NOMO-1 treated with dmso at 0.1 percent for 144 hours (cell line): Measurements from ENCODE around the gene OR2AT4.
"Not testable (repeated sequence)": the region's sequence is repeated elsewhere in the genome, so short reads cannot be mapped to it uniquely, and the experiment has no call there.

Source experiments
- DNase-seq: peaks from one replicate; lab custom pipeline; 2025; ENCODE audit not compliant: unreplicated experiment; lab: John Stamatoyannopoulos, UW

OR2AT4 gene

DNA sequence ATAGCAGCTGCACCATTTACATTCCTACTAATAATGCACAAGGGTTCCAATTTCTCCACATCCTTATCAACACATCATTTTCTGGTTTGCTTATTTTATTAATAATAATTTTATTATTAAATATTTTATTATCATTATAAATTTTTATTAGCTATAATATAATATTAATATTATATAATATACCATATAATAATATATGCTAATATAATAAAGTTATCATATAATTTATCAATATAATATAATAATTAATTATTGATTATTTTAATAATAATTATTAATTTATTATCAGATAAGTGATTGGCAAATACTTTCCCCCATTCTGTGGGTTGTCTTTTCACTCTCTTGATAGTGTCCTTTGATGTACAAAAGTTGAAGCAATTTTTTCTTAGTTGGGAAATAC lies 27.7 kb downstream of the OR2AT4 start:
- no peak for DNase-seq

- DNase-seq: no peak
Observed at GRCh38 chr11:75068559-75068958, 28.1 kb downstream of the OR2AT4 start.

- no peak for DNase-seq
Observed at GRCh38 chr11:75066061-75066460, 30.6 kb downstream of the OR2AT4 start.

- DNase-seq: no peak
Observed at GRCh38 chr11:75063741-75064314, 32.8 kb downstream of the OR2AT4 start.

DNA sequence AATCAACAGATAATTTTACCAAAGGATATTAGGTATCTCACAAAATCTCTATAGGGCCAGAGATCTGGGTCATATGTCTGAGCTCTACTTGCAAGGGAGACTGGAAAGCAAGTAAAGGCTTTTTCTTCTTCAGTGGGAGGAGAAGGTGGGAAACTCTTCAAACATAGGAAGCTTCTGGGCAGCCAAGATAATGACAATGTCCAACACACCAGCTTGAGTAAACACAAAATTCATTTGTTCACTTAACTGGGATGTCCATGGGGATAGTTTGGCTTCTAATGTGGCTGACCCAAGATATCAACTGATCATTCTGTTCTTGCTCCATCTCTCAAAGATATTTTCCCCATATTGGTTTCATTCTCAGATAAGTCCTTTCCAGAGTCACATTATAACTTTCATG lies 37.4 kb downstream of the OR2AT4 start:
- DNase-seq: no peak

DNA sequence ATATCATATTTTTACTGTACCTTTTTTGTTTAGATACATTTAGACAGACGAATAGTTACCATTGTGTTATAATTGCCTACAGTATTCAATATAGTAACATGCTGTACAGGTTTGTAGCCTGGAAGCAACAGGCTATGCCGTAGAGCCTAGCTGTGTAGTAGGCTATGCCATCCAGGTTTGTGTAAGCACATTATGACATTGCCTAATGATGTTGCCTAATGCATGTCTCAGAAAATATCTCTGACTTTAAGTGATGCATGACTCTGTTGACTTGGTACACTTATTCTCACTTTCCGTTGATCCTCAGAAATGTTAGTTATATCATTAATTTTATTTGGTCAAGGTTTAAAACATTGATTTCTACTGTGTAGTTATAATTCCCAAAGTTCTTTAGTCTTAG lies 39.9 kb downstream of the OR2AT4 start:
- no peak for DNase-seq

- no peak for DNase-seq
Observed at GRCh38 chr11:75055511-75055910, 41.2 kb downstream of the OR2AT4 start.

- DNase-seq: no peak
Observed at GRCh38 chr11:75052457-75052856, 44.2 kb downstream of the OR2AT4 start.

- DNase-seq: no peak
Observed at GRCh38 chr11:75051043-75051442, 45.6 kb downstream of the OR2AT4 start.

GRCh38 chr11:75050516-75050915 lies 46.2 kb downstream of the OR2AT4 start:
- DNase-seq: no peak

- DNase-seq: not testable (repeated sequence)
Observed at GRCh38 chr11:75049501-75050266, 47.0 kb downstream of the OR2AT4 start.

DNA sequence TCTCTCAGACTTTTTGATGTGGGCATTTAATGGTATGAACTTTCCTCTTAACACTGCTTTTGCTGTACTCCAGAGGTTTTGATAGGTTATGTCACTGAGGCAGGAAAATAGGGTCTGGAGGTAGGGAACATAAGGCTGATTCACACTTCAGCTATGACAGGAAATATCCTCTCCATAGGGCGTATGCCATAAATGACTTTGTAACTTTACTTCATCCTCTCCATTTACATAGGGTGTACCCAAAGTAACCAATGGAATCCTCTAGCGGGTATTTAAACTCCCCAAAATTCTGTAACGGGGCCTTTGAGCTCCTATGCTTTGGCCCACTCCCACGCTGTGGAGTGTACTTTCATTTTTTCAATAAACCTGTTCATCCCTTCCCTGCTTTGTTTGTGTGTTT lies 49.5 kb downstream of the OR2AT4 start:
- no peak for DNase-seq

DNA sequence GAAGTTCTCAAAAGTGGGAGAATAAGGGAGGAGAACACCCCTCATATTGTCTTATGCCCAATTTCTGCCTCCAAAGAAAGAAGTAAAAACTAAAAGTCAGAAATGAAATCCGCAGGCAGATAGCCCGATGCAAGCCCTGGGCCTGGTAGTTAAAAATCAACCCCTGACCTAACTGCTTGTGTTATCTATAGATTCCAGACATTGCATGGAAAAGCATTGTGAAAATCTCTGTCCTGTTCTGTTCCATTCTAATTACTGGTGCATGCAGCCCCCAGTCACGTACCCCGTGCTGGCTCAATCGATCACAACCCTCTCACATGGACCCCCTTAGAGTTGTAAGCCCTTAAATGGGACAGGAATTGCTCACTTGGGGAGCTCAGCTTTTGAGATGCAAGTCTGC lies 50.0 kb downstream of the OR2AT4 start:
- DNase-seq: not testable (repeated sequence)

- DNase-seq: not testable (repeated sequence)
Observed at GRCh38 chr11:75044381-75045170, 52.1 kb downstream of the OR2AT4 start.

DNA sequence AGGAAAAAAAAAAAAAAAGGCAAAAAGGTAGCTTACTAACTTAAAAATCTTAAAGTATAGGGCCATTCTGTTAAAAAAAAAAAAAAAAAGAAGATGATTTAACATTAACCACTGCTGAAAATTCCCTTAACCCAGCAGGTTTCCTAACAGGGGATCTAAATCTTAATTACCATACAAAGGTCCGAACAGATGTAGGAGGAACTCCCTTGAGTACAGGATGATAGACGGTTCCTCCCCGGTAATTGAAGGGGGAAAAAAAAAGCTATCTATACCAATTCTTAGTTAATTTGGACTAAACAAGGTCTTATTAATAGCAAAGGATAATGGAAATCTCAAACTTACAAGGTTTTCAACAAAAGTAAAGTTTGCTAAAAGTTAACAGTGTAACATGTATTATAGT lies 54.9 kb downstream of the OR2AT4 start:
- DNase-seq: not testable (repeated sequence)

- DNase-seq: no peak
Observed at GRCh38 chr11:75041263-75041662, 55.4 kb downstream of the OR2AT4 start.

DNA sequence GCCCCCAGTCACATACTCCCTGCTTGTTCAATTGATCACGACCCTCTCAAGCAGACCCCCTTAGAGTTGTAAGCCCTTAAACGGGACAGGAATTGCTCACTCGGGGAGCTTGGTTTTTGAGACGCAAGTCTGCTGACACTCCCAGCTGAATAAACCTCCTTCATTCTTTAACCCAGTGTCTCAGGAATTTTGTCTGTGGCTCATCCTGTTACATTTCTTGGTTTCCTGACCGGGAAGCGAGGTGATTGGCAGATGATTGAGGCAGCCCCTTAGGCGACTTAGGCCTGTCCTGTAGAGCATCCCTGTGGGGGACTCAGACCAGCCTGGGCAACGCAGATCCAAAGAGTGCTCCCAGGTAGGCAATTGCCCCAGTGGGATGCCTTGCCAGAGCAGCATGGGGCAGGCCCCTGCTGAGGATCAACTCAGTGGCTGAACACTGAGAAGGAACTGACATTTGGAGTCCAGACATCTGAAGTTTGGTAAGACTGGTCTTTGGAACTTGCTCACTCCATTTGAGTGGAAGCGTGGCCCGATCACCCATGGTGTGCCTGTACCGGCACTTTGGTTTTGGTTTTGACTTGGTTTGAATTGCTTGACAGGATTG lies 56.4 kb downstream of the OR2AT4 start:
- no peak for DNase-seq

GRCh38 chr11:75035911-75036565 lies 60.6 kb downstream of the OR2AT4 start:
- no peak for DNase-seq

DNA sequence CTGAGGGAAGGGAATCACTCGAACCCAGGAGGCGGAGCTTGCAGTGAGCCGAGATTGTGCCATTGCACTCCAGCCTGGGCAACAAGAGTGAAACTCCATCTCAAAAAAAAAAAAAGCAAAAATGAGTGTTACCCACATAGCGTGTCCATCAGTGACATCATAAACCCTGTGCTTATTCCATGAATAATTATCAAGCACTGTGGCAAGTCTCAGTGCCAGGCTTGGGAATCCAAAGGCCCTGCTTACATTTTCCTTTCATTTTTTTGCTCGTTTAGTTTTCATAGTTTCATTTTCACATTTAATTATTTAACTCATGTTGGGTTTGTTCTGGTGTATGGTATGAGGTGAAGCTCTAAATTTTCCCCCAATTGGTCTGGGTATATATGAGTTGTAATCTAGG lies 61.4 kb downstream of the OR2AT4 start:
- DNase-seq: no peak

DNA sequence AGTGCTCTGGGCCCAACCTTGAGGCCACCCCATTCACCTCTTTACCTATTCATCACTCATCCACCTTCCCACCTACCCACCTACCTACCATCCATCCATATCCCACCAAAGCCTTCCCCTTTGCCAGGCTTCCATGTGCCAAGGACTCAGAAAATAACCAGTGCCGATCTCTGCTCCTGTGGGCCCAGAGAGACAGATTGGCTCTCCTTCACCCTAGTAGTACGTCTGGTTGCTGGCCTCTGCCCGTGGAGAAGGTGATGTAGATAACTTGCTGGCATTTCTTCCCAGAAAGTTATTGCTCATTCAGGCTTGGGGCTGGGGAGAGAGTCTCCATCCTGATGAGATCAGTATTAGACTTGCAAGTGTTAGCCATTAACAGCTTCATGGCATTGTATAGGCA lies 62.8 kb downstream of the OR2AT4 start:
- DNase-seq: no peak

DNA sequence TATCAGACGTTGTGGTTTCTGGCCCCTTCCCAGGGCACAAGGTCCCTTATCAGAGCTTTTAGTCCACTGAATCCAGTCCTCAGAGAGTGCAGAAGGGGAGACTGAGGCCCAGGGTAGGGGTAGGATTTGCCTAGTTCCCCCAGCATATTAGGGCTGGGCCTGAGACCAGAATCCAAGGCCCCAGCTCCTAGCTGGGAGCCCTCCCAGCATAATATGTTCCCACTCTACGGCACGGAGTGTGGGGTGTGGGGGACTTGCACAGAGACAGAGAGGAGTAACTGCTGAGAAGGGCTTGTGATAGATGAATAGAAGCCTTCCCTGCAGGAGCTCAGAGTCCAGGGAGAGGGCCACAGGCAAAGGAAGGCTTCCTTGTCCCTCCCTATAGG lies 64.1 kb downstream of the OR2AT4 start:
- DNase-seq: no peak
